ENCODE measurements around the gene ATP11A. TPM values are rescaled to one million over a fixed set of nuclear protein-coding genes. Genes with fewer than 3 reads are reported as not detected.

The ATP11A gene
- total RNA-seq, result 18.9 and 30.0 TPM in 2 replicates

DNA sequence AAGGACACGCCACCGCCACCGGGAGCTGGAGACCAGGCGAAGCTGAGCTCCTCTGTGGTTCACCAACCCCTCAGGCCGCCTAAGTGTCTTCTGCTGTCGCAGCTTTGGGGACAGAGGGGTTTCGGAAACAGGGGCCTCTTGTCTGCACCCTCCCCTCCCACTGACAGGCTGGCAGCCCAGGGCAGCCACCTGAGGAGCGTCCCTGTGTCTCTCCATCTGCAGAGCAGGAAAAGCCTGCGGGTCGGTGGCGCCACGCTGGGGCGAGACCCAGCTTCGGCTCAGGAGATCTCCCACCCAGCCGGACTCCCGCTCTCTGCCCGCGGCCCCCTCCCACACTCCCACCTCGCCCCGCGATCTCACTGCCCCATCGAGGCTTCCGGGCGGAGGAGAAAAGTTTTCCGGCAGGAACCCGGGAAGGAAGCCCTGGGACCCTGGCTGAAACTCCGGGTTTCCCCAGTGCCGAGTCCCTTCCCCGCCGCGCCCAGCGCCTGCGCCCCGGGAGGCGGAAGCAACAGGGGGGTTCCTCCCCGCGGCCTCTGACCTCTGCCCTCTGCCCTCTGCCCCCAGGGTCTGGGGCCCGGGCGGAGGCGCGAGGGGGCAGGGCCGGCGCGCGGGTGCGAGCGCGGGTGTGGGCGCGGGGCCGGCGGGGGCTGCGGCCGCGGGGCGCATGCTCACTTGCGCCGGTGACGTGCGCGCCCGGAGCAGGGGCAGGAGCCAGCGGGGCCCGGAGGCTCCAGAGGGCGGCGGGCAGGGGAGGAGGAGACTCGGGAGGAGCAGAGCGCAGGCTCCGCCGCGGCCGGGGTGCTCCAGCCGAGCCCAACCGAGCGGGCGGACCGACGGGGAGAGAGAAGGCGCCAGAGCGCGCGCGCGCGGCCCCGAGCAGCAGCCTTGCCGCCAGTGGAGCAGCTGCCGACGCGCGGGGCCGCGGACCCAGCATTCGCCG lies at the start of gene ATP11A:
Gene ATP11A (plus strand): TSS at position 736 of the 943 bp plus-strand sequence. CDS start 379 bp downstream, outside the sequence.

Other genes starting within 250 kb of the ATP11A start
- gene TUBGCP3, start 101.9 kb upstream of the ATP11A start, total RNA-seq, result 24.2 and 30.3 TPM in 2 replicates

Data from vein endothelial cell (primary cell).